GM15510 (cell line): ENCODE data around the gene SLC24A4.

Experiments
- POLR2A ChIP-seq: IDR thresholded peaks from 3 replicates; pipeline ENCODE4 v1.6.1; 2011; ENCODE audit warnings: borderline replicate concordance; ENCODE audit not compliant: insufficient read length; ENCODE audit errors: extremely low read depth

The SLC24A4 gene

DNA sequence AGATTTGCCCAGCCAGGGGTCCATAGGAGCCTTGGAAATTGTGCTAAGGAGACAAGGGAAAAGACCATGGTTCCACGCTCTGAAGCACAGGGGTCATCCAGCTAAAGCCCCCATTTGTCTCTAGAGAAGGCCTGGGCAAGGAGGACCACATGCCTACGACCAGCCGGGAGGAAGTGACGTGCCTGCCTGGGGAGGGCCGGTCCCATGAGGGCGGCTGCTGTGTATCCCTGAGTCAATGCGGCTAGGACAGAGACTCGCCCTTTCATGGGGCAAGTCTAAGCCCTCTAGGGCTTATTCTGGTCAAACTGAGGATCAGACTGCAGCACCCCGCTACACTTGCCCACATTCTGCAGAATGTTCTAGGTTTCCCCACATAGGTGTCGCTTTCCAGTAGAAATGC, 170.1 kb downstream of the SLC24A4 start:
- no peak for TF ChIP-seq POLR2A

DNA sequence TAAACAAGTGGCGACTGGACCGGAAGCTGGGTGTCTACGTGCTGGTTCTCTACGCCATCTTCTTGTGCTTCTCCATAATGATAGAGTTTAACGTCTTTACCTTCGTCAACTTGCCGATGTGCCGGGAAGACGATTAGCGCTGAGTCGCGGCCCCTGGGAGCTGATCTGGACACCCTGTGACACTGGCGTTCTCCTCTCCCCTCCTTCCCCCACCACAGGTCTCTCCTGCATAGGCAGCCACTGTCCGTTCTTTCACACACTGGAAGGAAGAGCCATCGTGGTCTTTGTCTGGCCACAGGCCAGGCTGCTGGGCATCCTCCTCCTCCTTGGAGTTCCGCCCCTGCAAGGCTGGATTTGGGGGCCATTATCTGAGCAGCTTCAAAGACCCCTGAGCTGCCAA, 170.5 kb downstream of the SLC24A4 start:
- TF ChIP-seq POLR2A = no peak

DNA sequence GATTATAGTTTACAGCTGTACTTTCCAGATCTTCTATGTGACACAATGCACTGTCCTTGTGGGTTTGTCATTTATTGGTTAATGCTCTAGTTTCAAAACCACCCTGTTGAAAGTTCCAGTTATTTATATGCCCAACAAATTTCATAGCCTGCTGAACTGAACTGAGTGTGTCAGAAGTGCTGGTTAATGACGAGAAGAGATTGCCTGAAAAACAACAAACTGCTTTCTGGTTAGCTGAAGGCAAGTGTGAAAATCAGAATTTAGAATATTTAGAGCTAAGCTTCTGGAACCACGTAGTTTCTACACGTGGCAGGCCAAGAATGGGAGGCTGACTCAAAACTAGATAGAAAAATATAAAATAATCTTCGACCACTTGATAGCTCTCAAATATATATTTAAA, 171.5 kb downstream of the SLC24A4 start:
- TF ChIP-seq POLR2A = no peak

DNA sequence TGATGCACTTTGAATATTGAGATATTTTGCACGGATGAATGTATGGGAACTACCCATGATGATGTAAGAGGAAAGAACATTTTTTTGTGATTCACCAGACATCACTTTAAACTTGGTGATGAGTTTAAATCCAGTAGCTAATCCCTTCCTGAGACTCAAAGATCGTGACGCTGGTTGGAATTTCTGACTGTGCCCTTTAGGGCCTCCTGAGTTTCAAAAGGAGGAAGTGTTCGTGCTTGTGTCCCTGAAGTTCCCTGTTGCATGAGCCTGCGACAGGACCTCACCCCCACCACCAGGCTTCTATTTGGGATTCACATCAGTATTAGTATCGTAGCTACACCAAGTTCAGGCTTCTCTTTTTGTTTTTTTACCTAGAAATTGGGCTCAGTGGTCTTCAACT, 172.1 kb downstream of the SLC24A4 start:
- no peak for TF ChIP-seq POLR2A

DNA sequence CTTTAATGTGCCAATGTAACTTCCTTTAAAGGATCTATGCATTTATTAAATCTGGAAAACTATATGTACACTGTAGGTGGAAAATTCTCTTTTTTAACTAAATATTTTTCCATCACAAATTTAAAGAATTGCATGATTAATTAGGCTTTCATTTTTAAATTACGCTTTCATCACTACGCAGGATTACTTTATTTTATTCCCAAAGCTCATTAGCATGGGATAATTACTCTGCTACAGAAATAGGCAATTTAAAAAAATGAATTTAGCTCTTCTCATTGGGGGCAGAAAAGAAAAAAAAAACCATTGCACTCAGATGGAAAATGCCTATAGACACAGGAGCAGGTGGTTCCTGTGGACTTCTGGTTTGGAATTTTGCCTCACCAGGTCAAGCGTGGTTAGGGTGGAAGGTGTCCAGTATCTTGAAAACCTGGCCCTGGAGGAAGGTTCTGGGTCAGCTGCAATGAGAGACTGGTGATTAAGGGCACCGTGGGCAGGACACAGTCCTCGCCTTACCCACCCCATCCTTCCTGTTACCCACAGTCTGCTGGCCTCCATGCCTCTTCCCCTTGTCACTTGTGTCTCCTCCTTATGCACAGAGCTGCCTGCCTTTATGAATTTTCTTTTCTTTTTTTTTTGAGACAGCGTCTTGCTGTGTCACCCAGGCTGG, 173.4 kb downstream of the SLC24A4 start:
- no peak for TF ChIP-seq POLR2A

DNA sequence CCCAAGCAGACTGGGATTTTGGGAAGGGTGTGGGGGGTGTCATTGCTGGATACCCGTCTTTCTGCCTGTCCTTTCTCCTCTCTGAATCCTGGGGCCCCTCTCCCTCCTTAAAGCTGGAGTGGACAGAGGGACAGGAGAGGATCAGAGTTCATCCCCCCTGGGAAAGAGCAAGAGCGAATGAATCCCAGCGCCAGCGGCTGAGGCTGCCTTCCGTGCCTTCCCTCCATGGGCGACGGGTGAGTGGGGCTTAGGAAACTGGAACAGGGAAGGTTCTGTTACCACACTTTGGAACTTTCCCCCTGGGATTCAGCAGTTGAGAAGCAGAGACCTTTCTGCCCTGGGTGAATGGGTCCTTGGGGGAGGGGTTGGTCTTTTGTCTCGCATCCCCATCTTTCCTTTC, 174.4 kb downstream of the SLC24A4 start:
- TF ChIP-seq POLR2A = no peak

DNA sequence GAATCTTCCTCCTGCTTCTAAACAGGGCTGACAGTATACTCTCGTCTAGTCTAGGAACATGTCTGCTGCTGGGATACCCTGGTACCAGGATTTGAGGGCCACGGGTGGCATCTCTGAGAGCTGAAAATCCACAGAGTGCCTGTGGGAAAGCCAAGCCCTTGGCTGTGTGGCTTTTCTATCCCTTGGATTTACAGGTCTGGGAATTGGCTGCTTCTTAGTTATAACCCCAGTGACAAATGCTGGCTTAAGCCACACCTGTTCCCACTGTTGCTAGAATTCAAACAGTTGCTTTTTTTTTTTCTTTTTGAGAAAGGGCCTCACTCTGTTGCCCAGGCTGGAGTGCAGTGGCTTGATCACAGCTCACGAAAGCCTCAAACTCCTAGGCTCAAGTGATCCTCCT, 176.3 kb downstream of the SLC24A4 start:
- TF ChIP-seq POLR2A = no peak

DNA sequence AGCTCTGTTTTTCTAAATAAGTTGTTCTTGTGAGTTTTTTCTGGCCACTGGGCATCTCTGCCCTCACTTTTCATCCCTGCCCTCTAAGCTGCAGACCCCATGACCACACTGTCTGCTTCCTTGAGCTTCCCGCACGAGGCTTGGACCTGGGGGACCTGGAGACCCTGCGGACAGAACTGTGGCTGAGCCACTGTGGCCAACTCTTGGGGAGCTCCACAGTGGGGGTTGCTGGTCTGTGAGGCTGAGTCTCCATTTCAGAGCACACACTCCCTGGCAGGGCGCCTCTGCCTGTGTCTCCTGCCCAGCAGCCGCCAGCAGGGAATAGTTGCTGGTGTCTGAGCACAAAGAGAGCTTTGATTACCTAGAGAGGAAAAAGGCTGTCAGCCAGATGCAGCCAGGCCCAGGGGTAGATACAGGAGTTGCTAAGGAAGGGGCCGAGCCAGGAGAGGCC, 177.6 kb downstream of the SLC24A4 start:
- no peak for TF ChIP-seq POLR2A

DNA sequence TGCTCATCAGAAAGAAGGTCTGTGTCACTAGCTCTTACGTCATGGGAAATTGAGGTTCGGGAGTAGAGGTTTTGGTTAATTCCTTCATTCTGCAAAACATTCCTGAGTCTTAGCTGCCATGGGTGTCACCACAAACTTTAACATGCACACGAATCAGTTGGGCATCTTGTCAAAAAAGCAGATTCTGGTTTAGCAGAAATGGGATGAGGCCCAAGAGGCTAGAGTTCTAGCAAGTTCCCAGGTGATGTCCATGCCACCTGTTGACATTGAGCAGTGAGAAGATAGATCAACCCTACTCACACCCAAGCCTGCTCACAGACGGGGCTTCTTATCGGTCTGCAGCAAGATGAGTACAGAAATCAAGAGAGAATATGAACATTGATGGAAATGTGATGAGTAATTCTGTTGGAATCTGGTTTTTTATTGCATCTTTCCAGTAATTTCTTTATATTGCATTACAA, 179.0 kb downstream of the SLC24A4 start:
- no peak for TF ChIP-seq POLR2A

DNA sequence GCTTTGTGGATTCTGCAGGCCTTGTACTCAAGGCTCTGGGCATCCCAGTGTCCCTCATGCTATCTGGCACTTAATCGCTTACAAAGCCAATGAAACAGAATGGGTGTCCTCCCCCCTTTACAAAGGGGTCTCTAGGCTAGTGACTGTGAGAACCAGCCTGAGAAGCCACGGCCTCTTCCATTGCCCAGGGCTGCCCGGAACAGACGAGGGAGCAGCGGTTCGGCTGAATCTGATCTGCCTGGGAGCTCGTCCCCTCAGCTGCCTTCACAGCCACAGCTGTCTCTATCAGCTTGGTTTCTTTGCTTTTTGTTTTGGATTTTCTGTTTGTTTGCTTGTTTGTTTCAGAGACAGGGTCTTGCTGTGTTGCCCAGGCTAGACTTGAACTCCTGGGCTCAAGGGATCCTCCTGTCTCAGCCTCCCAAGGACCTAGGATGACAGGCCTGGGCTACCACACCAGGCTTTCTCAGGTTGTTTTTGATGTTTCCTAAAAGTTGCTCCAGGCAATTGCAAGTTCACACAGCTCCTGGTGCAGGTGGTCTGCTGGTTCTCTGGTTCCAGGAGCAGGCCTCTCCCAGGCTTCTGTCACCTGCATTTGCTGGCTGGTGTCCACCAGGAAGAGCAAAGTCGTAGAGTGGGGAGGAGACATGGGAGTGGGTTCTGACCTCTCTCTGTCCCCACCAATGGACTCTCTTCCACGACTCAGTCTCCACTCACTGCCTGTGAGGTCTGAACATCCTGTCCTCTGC, 179.7 kb downstream of the SLC24A4 start:
- TF ChIP-seq POLR2A = no peak

DNA sequence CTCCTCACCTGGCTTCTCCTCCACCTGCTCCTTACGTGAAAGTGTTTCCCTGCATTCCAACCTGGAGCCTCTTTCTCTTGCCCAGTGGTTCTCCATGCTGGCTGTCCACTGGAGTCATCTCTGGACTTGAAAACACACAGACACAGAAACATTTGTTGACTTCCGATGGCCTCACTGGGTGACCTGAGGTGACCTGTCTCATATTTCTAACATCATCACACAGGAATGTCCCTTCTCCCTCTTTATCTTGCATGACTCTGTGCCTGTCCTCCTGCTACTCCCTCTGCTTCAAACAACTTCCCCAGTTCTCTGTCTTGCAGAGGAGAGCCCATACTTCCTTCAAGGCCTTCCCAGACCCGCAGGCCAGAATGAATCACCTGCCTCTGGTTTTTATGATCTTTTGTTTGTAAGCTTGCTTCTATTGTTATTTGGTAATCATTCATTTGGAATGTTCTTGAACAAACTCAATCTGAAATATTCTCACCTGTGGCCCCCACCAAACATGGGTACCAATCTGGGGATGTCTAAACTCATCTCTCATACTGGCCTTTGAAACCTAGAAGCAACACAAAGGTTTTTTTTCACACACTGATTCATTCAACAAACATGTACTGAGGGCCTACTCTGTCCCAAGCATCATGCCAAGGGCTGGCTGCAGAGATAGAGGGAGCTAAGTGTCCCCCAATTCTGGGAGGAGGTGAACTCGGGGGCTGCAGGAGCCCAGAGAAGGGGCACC, 181.0 kb downstream of the SLC24A4 start:
- no peak for TF ChIP-seq POLR2A

DNA sequence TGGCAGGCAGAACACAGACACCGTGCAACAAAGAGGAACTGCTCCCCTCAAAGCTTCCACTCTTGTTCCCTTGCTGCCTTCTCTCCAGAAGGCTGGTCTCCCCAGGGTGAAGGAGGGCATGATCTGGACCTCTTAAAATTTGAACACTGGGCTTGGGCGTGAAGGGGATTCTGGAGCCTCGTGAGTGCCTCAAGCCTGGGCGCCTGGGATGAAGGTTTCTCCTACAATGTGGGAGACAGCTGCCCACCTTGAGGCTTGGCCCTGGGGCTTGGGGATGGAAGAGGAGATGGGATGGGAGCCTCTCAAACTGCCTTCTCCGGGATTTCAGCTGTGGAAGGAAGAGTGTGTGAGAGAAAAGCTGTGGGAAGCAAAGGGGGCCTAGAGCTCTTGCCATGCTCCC, 182.9 kb downstream of the SLC24A4 start:
- no peak for TF ChIP-seq POLR2A

DNA sequence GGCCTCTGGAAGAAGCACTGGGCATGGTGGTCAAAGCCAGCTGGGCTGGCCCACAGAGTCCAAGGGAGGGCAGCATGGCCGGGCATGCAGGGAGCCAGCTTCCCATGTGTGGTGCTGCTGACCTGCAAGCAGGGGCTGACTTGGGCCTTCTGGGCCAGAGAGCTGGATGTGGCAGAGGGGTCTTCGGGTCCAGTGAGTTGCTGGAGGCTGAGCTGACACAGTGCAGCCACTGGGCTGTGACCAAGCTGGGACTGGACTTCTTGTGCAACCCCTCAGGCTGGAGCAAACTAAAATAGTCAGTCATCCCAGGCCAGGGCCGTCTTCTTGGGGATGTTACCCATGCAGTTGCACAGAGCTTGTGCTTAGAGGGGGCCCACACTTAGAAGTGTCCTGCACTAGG, 183.3 kb downstream of the SLC24A4 start:
- TF ChIP-seq POLR2A = no peak

DNA sequence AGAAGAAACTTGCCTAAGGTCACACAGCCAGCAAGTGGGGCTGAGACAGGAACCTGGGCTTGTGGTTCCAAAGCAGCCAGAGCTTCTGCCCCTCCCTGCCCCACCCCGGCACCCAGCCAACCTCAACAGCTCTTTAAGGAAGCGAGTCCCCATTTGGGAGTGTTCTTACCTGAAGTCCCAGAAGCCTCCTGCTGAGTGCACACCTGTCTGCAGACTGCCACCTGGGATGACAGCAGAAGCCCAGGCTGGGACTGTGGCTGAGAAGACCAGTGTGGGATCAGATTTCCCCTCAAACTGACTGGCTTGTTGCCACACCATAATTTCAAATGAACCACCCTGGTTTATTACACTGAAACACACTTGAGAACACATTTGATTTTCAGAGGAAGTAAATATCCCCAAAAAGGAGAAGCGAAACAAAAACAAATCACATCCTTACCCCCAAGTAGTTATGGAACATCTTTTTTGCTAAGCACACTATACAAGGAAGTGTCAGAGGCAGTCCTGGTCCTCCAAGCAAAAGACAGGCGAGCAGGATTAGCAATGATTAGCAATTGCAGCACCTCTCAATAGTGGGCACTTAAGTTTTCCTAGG, 184.3 kb downstream of the SLC24A4 start:
- no peak for TF ChIP-seq POLR2A

DNA sequence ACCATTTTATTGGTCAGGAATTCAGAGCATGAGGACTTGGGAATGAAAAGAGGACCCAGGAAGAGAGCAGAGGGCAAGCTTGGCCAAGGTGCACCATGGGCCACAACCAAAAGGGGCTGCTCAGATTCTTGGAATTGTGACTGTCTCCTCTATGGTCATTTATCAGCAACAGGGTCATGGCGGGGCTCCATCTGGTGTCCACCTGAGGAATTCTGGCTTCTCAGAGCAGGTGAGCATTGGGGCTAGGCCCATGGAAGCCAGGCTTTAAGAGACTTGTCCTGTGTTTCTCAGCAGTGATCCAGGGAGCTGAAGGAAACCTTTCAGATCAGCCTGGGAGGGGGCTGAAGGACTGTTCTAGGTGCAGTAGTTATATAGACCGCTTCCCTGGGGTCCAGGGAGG, 188.0 kb downstream of the SLC24A4 start:
- TF ChIP-seq POLR2A = no peak
